GM19099 (cell line): ENCODE results near the gene DNAJC16.
A peak's percentile ranks its signal among the peaks of the same experiment; 100 is the strongest.

Experiments
- POLR2A ChIP-seq: IDR thresholded peaks from 3 replicates; pipeline ENCODE4 v1.6.1; 2011; ENCODE audit warnings: low read depth; ENCODE audit not compliant: insufficient read length; ENCODE audit errors: extremely low read depth

Gene DNAJC16

GRCh38 chr1:15525050-15526020 is 1.3 kb upstream of the DNAJC16 start:
- peak; percentile 46 for TF ChIP-seq POLR2A

GRCh38 chr1:15526021-15526489 is 593 bp upstream of the DNAJC16 start:
- TF ChIP-seq POLR2A, result no peak

- no peak for TF ChIP-seq POLR2A
These were observed 4.4 kb downstream of the DNAJC16 start for GRCh38 chr1:15531003-15531402.

- TF ChIP-seq POLR2A, result no peak
These were observed 5.0 kb downstream of the DNAJC16 start for GRCh38 chr1:15531682-15532081.

GRCh38 chr1:15538771-15539170 is 12.1 kb downstream of the DNAJC16 start:
- no peak for TF ChIP-seq POLR2A

- TF ChIP-seq POLR2A, result no peak
These were observed 13.5 kb downstream of the DNAJC16 start for GRCh38 chr1:15540186-15540585.

GRCh38 chr1:15541231-15541792 is 14.7 kb downstream of the DNAJC16 start:
- TF ChIP-seq POLR2A, result no peak

GRCh38 chr1:15542388-15543250 is 16.0 kb downstream of the DNAJC16 start:
- TF ChIP-seq POLR2A, result no peak

- no peak for TF ChIP-seq POLR2A
These were observed 16.6 kb downstream of the DNAJC16 start for GRCh38 chr1:15543251-15543588.

- no peak for TF ChIP-seq POLR2A
These were observed 17.2 kb downstream of the DNAJC16 start for GRCh38 chr1:15543589-15544568.

- no peak for TF ChIP-seq POLR2A
These were observed 20.0 kb downstream of the DNAJC16 start for GRCh38 chr1:15546641-15547040.

- TF ChIP-seq POLR2A, result no peak
These were observed 23.9 kb downstream of the DNAJC16 start for GRCh38 chr1:15550573-15550972.

- no peak for TF ChIP-seq POLR2A
These were observed 30.4 kb downstream of the DNAJC16 start for GRCh38 chr1:15557008-15557407.

GRCh38 chr1:15557594-15557993 is 30.9 kb downstream of the DNAJC16 start:
- TF ChIP-seq POLR2A, result no peak
